GM12865 (cell line): Measurements from ENCODE around the gene PSMB4.

Experiments
- DNase-seq: peaks from one replicate; pipeline ENCODE4 v3.0.0; 2010; ENCODE audit warnings: low read depth
- H3K4me3 ChIP-seq: 2 replicates; pipeline ENCODE4 v1.5.1; 2011; ENCODE audit warnings: mild to moderate bottlenecking, low read depth, low read length, control low read depth
- TF ChIP-seq, protein P1 (sequence below): IDR thresholded peaks from 2 replicates; pipeline ENCODE4 v1.5.1; 2011; ENCODE audit warnings: low read length, control low read depth, low read depth, inconsistent platforms; ENCODE audit not compliant: insufficient read depth; ENCODE audit errors: missing control alignments

The PSMB4 gene

DNA sequence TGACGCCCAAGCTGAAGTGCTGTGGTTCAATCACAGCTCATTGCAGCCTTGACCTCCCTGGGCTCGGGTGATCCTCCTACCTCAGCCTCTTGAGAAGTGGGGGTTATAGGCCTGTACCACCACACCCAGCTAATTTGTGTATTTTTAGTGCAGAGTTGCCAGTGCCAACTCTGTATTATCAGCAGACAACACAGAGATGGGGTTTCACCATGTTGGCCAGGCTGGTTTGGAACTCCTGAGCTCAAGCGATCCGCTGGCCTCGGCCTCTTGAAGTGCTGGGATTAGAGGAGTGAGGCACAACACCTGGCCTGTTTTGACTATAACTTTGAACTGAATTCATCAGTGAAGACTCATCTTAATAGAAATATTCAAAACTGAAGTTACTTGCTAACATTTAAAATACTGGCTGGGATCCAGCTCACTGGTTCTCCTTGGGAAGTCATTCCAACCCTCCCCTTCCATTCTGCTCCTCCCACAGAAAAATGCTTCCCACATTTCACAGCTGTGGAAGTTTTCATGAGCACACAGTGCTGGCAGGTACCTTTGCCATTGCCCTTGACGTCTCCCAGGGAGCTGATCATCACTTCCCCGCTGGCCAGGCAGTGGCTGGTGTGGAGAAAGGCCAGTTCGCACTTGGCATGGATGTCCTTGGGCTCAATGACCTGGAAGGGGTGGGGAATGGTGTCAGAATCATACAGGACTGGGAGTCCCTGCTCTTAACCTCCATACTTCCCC, 31.5 kb upstream of the PSMB4 start:
- no peak overlapping the region for H3K4me3 ChIP-seq
- TF ChIP-seq, protein P1, sequence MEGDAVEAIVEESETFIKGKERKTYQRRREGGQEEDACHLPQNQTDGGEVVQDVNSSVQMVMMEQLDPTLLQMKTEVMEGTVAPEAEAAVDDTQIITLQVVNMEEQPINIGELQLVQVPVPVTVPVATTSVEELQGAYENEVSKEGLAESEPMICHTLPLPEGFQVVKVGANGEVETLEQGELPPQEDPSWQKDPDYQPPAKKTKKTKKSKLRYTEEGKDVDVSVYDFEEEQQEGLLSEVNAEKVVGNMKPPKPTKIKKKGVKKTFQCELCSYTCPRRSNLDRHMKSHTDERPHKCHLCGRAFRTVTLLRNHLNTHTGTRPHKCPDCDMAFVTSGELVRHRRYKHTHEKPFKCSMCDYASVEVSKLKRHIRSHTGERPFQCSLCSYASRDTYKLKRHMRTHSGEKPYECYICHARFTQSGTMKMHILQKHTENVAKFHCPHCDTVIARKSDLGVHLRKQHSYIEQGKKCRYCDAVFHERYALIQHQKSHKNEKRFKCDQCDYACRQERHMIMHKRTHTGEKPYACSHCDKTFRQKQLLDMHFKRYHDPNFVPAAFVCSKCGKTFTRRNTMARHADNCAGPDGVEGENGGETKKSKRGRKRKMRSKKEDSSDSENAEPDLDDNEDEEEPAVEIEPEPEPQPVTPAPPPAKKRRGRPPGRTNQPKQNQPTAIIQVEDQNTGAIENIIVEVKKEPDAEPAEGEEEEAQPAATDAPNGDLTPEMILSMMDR = no peak
- no peak for DNase-seq

DNA sequence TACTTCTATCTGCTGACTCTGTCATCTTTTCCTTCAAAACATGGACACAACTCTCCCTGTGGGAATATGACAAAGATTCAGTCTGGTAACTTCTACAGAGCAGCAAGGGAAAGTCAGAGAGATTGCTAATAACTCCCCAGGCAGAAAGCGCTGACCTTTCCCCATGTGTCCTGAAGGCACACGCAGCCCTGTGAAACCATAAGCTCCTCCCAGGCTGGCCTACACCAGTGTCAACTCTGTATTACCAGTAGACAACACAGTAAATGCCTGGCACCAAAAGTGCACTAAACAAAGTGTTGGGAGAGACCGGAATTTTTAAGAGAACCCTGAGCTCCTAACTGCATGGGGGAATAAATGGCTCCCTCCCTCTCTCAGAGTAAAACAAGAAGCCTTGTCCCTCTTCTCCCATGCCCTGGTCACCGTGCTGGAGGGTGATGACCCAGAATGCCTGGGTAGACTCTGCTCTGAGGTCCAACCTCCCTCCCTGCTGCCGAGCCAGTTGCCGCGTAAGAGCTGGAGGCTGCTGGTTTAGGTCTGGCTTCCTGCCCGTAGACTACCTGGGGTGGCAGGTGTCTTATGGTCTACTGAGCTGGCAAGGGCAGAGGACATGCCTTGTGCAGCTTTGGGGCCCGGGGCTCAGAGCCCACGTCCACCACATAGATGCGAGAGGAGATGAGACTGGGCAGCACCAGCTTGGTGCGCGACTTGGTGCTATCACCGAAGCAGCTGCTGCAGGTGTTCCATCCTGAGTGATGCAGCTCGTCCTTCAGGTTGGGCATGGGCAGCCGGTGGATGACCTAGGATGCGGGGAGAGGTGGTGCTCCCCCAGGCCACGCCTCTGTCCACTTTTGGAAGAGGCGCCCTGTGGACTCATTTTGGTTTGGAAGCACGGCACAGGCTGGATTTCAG, 30.7 kb upstream of the PSMB4 start:
- no peak overlapping the region for H3K4me3 ChIP-seq
- no peak for DNase-seq
- TF ChIP-seq, protein P1 = no peak

DNA sequence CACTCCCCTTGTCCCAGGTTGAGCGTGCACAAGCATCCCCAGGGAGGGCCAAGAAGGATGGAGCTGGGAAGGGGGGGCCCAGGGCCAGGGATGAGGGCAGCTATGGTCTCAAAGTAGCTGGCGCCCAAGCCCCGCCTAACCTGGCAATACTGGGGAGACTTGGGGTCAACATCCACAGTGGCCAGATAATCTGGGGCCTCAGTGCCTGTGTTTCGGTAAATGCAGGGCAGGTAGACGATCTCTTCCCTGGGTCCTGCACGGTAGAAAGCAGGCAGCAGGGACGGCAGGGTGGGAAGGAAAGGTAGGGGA, 30.1 kb upstream of the PSMB4 start:
- H3K4me3 ChIP-seq = no peak overlapping the region
- DNase-seq = no peak
- TF ChIP-seq, protein P1 = no peak

DNA sequence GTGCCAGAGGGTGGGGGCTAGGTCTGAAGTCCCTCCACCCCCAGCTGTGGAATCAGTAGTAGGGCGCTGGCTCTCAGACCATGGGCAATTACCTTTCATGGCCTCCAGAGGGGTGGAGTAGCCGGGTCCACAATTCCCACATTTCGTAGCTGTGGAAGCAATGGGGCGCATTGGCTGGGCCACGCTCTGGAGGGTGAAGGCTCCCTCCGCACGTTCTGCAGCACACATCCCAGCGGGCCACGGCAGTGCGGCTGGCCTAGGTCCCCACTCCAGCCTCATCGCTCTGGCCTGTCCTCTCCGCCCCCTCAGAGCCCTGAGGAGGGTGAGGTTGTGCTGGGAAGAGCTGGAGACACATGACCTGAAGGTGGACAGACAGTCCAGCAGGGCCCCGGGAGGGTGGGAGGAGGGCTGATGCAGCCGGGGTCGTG, 29.7 kb upstream of the PSMB4 start:
- no peak for DNase-seq
- no peak overlapping the region for H3K4me3 ChIP-seq
- TF ChIP-seq, protein P1 = no peak

DNA sequence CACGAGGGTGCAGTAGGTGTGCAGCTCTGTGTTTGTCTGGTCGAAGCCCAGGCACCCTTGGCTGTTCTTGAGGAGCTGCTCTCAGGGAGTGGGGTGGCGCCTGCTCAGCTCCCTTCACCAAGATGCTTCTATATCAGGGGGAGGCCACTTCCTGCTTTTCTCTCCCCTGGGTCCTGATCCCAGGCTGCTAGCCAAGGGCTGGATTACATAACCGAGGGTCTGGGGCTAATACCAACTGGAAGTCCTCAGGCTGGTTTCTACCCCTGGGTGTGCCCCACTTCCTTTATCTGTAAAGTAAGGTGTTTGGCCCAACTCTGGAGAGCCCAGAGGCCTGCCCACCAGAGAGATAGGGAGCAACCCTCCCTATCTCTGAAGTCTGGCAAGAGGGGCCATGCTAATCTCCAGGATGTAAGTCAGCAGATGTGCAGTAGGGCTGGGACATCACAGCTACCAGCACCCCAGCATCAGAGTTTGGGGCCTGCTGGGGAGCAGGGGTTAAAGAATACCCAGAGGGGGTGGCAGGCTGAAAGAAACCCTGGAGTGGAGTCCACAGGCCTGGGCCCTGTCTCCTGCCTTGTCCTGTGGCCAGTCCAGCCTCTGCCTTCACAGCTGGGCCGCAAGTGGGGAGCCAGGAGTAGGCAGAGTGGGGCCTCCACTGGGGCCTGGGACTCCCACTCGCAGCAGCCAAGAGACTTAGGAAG, 29.0 kb upstream of the PSMB4 start:
- no peak for DNase-seq
- no peak overlapping the region for H3K4me3 ChIP-seq
- TF ChIP-seq, protein P1 = no peak

DNA sequence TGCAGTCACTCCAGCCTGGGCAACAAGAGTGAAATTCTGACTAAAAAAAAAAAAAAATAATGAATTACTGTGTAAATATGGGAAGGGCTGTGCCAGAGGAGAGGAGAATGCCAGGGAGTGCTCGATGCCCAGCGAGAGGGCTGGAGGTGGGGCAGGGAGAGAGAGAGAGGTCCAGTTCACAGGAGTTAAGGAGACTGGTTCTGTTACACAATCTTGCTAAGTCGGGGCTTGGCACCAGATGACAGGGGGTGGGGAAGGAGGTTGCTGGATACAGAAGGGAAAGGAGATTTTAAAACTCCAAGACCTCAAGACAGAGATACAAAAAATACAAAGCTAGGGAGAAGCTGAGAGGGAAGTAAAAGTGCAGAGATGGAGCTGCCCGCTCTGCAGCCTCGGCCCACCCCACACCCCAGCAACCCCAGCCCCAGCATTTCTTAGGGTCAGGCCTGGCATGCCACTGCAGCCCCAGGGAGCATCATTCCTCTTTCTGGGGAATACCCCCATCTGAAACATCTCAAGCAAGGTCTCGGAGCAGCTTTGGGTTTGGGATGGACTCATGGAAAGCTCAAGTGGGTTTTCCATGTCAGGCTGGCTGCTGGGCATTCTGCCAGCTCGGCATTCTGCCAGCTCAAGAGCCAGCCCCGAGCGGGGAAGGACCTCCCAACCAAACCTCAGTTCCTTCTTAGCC, 27.9 kb upstream of the PSMB4 start:
- no peak for DNase-seq
- H3K4me3 ChIP-seq = no peak overlapping the region

More for the DNA sequence above, 27.9 kb upstream of the PSMB4 start:
- TF ChIP-seq, protein P1 = no peak
